SJCRH30 (cell line): Measurements from ENCODE around the gene CNNM3. TPM values are rescaled to one million over a fixed set of nuclear protein-coding genes. Genes with fewer than 3 reads are reported as not detected.

Experiments
- DNase-seq, 2 experiments: peaks; one replicate each; pipeline ENCODE4 v3.0.0-alpha.2; 2015 to 2020
- H3K27ac ChIP-seq: fragments of 250-450 bp; sonication (Bioruptor Pico); 2 replicates; pipeline ENCODE4 v1.5.1; 2020; ENCODE audit warnings: mild to moderate bottlenecking, moderate library complexity
- H3K27me3 ChIP-seq: fragments of 250-450 bp; sonication (Bioruptor Pico); 2 replicates; pipeline ENCODE4 v1.5.1; 2020; ENCODE audit warnings: mild to moderate bottlenecking, moderate library complexity
- H3K36me3 ChIP-seq: fragments of 250-450 bp; sonication (Bioruptor Pico); 2 replicates; pipeline ENCODE4 v1.5.1; 2020; ENCODE audit warnings: mild to moderate bottlenecking, moderate library complexity
- H3K4me1 ChIP-seq: fragments of 250-450 bp; sonication (Bioruptor Pico); 2 replicates; pipeline ENCODE4 v1.5.1; 2020; ENCODE audit warnings: mild to moderate bottlenecking, moderate library complexity
- H3K4me3 ChIP-seq: fragments of 250-450 bp; sonication (Bioruptor Pico); 2 replicates; pipeline ENCODE4 v1.5.1; 2020; ENCODE audit warnings: mild to moderate bottlenecking, moderate library complexity
- H3K9me3 ChIP-seq: fragments of 250-450 bp; sonication (Bioruptor Pico); replicated peaks from 2 replicates; pipeline ENCODE4 v1.5.1; 2020; ENCODE audit warnings: mild to moderate bottlenecking, moderate library complexity
- total RNA-seq: library from RNA; depleted of rRNA; stranded (reverse); fragments of >200 nt; shearing (Covaris generic); gene quantifications from 2 replicates; pipeline ENCODE4 v1.2.3, GENCODE V29; 2014

The CNNM3 gene
- total RNA-seq, 1 experiment from 2014 or later: 9.3 TPM

GRCh38 chr2:96837575-96837974 is 21.5 kb downstream of the CNNM3 start:
- no peak overlapping the region for H3K27ac ChIP-seq
- no peaks in the 10 kb centered on the region for H3K9me3 ChIP-seq
- no peaks in the 10 kb centered on the region for H3K36me3 ChIP-seq
- no peaks in the 10 kb centered on the region for H3K27me3 ChIP-seq
- DNase-seq: no peak
- H3K4me3 ChIP-seq: no peak overlapping the region
- peaks cover 10% of the 10 kb centered on the region; the same call in 1 of the 2 replicates for H3K4me1 ChIP-seq

DNA sequence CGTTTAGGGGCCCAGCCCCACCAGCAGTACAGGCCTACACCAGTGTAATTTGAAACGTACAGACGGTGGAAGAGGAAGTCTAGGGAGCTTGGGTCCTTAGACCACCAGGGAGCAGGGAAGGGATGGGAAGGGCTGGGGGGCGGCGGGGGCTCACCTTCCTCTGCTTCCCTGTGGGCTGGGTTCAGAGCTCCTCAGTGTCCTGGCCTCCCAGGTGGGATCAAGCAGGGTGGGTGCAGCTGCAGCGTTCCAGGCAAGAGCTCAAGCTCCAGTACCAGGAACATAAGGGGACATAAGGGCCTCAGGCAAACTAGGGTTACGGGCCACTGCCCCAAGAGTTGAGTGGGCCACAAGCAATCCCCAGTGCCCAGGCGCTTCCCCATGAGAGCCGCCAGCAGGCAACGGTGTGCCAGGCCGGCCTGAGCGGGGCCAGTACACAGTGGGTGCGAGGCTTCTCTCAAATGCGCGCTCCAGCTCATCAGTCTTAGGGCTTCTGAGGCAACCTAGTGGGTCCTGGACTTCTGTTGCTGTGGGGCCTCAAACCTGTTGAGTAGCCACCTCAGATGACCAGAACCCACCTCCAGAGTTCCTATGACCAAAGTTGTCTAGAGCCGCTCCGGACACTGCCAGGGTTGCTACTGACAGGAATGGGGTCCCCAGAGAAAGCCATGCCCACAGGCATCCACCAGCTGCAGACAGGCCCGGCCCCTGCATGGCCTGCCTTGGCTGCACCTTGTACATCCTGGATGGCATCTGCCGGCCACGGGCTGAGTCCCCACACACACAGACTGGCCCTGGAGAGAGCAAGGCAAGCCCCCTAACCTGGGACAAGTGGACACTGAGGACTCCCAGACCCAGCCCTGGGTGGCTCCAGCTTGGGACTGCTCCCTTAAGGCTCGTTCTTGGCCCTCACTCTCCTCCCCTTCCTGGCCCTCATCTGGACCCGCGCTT is 22.6 kb downstream of the CNNM3 start:
- no peak overlapping the region for H3K4me3 ChIP-seq
- no peaks in the 10 kb centered on the region; the same call in 1 of the 2 replicates for H3K4me1 ChIP-seq
- no peaks in the 10 kb centered on the region for H3K36me3 ChIP-seq
- no peak overlapping the region for H3K27ac ChIP-seq
- no peaks in the 10 kb centered on the region for H3K9me3 ChIP-seq
- H3K27me3 ChIP-seq: no peaks in the 10 kb centered on the region
- DNase-seq: no peak

DNA sequence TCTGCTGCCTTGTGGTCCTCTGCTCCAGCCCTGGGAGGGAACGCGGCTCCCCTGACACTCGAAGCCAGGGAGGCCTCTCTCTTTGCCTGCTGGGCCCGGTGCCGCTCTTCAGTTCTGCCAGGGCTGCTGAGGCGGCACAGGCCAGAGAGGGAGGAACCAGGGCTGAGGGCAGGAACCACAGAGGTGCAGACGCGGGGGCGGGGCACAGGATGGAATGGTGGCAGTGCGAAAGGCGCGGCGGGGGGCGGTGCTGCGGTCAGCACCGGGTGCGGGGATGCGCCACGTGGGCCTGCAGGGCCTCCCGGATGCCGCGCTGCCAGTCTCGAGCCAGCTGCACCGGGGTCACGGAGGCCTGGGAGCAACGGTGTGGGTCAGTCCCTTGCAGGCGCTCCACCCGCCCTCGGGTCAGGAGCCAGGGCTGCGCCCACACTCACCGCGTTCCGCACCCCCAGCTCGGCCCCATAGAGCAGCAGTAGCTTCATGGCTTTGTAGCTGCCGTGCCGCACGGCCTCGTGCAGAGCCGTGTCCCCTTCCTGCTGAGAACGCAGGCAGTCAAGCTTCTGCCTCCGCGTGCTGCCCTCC is 23.3 kb downstream of the CNNM3 start:
- H3K9me3 ChIP-seq: no peaks in the 10 kb centered on the region
- H3K27ac ChIP-seq: no peak overlapping the region
- no peaks in the 10 kb centered on the region for H3K4me1 ChIP-seq
- H3K4me3 ChIP-seq: no peak overlapping the region
- no peak for DNase-seq
- H3K27me3 ChIP-seq: no peaks in the 10 kb centered on the region
- H3K36me3 ChIP-seq: no peaks in the 10 kb centered on the region

DNA sequence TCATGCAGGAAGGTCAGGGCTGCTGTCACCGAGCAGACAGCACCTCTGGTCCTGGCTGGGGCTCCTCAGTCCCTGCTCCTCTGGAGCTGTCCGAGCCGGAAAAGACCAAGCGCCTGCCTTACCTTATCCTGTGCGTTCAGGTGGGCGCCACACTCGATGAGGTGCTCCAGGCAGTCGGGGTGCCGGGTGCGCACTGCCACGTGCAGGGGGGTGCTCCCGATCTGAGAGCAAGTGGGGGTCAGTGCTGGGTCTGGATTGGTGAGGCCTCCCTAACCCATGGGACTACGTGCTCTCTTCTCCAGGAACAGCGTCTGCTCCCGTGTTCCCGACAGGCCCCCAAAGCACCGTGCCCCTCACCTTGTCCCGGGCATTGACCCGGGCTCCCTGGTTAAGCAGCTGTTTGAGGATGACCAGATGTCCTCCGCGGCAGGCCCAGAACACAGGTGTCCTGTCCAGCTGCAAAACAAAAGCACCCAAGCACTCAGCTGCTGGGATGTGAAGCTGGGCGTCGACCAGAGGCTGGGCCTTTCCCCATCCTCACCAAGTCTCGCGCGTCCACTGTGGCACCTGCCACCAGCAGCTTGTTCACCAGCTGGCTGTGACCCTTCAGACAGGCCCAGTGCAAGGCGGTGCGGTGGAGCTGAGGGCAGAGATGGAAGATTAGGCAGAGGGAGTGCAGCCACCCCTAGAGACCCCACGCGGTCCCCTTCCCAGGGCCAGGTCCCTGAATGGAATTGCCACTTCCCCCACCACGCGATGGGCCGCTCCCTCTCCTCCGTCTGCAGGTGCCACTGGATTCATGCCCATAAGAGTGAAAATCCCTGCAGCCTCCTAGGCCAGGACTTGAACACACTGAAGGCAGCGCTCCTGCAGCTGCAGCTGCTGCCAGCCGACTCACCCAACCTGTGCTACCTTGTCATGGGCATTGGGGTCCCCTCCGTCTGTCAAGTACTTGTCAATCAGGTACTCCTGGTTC is 24.1 kb downstream of the CNNM3 start:
- Histone ChIP-seq H3K27ac (no peak overlapping the region), H3K4me1 (no peaks in the 10 kb centered on the region), H3K4me3 (no peak overlapping the region), H3K9me3 (no peaks in the 10 kb centered on the region), H3K27me3 (no peaks in the 10 kb centered on the region), H3K36me3 (no peaks in the 10 kb centered on the region)
- DNase-seq: no peak

GRCh38 chr2:96841701-96842495 is 25.8 kb downstream of the CNNM3 start:
- H3K36me3 ChIP-seq: no peaks in the 10 kb centered on the region
- H3K27ac ChIP-seq: no peak overlapping the region
- no peaks in the 10 kb centered on the region for H3K9me3 ChIP-seq
- H3K27me3 ChIP-seq: no peaks in the 10 kb centered on the region
- H3K4me3 ChIP-seq: no peak overlapping the region
- DNase-seq: no peak
- H3K4me1 ChIP-seq: no peaks in the 10 kb centered on the region

GRCh38 chr2:96842600-96842999 is 26.5 kb downstream of the CNNM3 start:
- H3K27ac ChIP-seq: no peak overlapping the region
- H3K27me3 ChIP-seq: no peaks in the 10 kb centered on the region
- H3K4me1 ChIP-seq: no peaks in the 10 kb centered on the region
- H3K36me3 ChIP-seq: no peaks in the 10 kb centered on the region
- no peaks in the 10 kb centered on the region for H3K9me3 ChIP-seq
- no peak overlapping the region for H3K4me3 ChIP-seq
- DNase-seq: peak in 1 of 2 experiments; percentile 19

GRCh38 chr2:96843538-96844268 is 27.6 kb downstream of the CNNM3 start, which contains the start of gene ANKRD23:
Gene ANKRD23, minus strand, starts transcription at chr2:96844021. Its CDS starts 29 bp downstream, at chr2:96843992.
- H3K27me3 ChIP-seq: no peaks in the 10 kb centered on the region
- no peaks in the 10 kb centered on the region for H3K9me3 ChIP-seq
- no peak for DNase-seq
- H3K36me3 ChIP-seq: no peaks in the 10 kb centered on the region
- no peaks in the 10 kb centered on the region for H3K4me1 ChIP-seq
- no peak within 1 kb of the TSS for H3K4me3 ChIP-seq
- no peak within 1 kb of the TSS for H3K27ac ChIP-seq

DNA sequence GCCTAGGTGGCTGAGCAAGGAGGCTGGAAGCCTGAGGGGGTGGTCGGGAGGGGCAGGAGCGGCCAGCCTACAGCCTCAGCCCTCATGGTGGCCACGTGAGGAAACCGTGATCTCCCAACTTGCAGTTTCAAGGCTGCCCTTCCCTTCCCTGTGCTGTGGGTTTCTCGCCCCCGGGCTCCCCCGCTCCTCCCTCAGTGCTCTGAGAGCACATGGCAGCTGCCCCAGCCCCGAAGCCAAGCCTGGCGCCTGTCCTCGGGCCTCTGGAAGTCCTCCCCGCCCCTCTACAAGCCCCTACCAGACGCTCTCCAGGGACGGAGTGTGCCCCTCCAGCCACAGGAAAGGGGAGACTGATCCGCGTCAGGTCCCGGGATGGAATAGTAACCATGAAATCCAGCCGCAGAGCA is 28.3 kb downstream of the CNNM3 start:
- H3K27ac ChIP-seq: no peak overlapping the region
- no peak overlapping the region for H3K4me3 ChIP-seq
- H3K27me3 ChIP-seq: no peaks in the 10 kb centered on the region
- H3K4me1 ChIP-seq: no peaks in the 10 kb centered on the region
- no peak for DNase-seq
- no peaks in the 10 kb centered on the region for H3K9me3 ChIP-seq
- no peaks in the 10 kb centered on the region for H3K36me3 ChIP-seq

DNA sequence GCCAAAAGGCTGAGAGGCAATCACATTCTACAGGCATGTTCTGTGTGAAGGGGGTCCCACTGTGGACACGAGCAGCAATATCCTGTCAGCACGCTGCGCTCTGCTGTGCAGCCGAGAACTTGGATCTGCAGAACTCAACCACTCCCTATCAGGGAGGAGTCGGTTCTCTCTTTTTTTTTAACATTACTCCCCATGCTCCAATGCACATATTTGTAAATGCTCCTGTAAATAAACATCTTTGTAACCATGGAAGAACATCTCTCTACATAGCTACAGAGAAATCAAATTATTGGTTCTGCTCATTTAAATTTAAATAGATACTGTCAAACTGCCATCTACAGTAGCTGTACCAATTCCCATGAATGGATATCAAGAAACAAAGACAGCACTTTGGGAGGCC is 30.8 kb downstream of the CNNM3 start:
- Histone ChIP-seq H3K9me3 (no peaks in the 10 kb centered on the region), H3K4me3 (no peak overlapping the region), H3K27ac (no peak overlapping the region), H3K36me3 (no peaks in the 10 kb centered on the region), H3K27me3 (no peaks in the 10 kb centered on the region), H3K4me1 (no peaks in the 10 kb centered on the region)
- DNase-seq: no peak

- DNase-seq: no peak
- no peak overlapping the region for H3K27ac ChIP-seq
- H3K27me3 ChIP-seq: no peaks in the 10 kb centered on the region
- no peaks in the 10 kb centered on the region for H3K9me3 ChIP-seq
- H3K4me1 ChIP-seq: no peaks in the 10 kb centered on the region
- H3K36me3 ChIP-seq: 0 out of 2 replicates have a peak, but pooled peaks cover under 1% of the 10 kb centered on the region
- H3K4me3 ChIP-seq: no peak overlapping the region
Observed at GRCh38 chr2:96847586-96847985, 31.5 kb downstream of the CNNM3 start.

GRCh38 chr2:96848264-96848663 is 32.2 kb downstream of the CNNM3 start:
- H3K4me3 ChIP-seq: no peak overlapping the region
- DNase-seq: no peak
- no peak overlapping the region for H3K27ac ChIP-seq
- no peaks in the 10 kb centered on the region for H3K27me3 ChIP-seq
- H3K36me3 ChIP-seq: 0 out of 2 replicates have a peak, but pooled peaks cover 2% of the 10 kb centered on the region
- H3K4me1 ChIP-seq: no peaks in the 10 kb centered on the region
- no peaks in the 10 kb centered on the region for H3K9me3 ChIP-seq

GRCh38 chr2:96852667-96853066 is 36.6 kb downstream of the CNNM3 start:
- no peak for DNase-seq
- H3K4me1 ChIP-seq: no peaks in the 10 kb centered on the region
- H3K27ac ChIP-seq: no peak overlapping the region
- 0 out of 2 replicates have a peak, but pooled peaks cover 2% of the 10 kb centered on the region for H3K36me3 ChIP-seq
- H3K4me3 ChIP-seq: no peak overlapping the region
- no peaks in the 10 kb centered on the region for H3K27me3 ChIP-seq
- H3K9me3 ChIP-seq: no peaks in the 10 kb centered on the region

DNA sequence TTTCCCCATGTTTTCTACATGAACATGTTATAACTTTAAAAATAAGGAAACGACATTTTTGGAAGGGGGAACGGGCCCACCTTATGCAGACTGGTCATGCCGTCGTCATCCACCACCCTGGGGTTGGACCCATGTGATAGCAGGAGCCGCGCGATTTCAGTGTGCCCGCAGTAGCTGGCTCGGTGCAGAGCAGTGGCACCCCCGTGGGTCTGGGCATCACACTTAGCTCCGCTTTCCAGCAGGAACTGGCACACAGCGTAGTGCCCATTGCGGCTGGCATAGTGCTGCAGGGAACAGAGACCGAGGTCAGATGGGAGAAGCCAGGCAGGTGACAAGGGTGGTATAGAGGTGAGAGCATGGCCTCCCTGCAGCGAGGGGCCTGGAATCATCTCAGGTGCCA is 37.3 kb downstream of the CNNM3 start:
- Histone ChIP-seq H3K4me3 (no peak overlapping the region), H3K4me1 (no peaks in the 10 kb centered on the region), H3K9me3 (no peaks in the 10 kb centered on the region), H3K27me3 (no peaks in the 10 kb centered on the region), H3K36me3 (0 out of 2 replicates have a peak, but pooled peaks cover 2% of the 10 kb centered on the region), H3K27ac (no peak overlapping the region)
- no peak for DNase-seq
